HG03439 (cell line): Measurements from ENCODE around the gene HCAR1.
A peak's percentile ranks its signal among the peaks of the same experiment; 100 is the strongest.
"Not testable (repeated sequence)": the region's sequence is repeated elsewhere in the genome, so short reads cannot be mapped to it uniquely, and the experiment has no call there.

Experiments
- ATAC-seq: cut with Tn5 transposase; IDR thresholded peaks from one replicate; pipeline ENCODE4 v1.9.1; 2021; ENCODE audit warnings: mild to moderate bottlenecking, moderate library complexity; ENCODE audit not compliant: unreplicated experiment

HCAR1 gene, protein sequence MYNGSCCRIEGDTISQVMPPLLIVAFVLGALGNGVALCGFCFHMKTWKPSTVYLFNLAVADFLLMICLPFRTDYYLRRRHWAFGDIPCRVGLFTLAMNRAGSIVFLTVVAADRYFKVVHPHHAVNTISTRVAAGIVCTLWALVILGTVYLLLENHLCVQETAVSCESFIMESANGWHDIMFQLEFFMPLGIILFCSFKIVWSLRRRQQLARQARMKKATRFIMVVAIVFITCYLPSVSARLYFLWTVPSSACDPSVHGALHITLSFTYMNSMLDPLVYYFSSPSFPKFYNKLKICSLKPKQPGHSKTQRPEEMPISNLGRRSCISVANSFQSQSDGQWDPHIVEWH

GRCh38 chr12:122730215-122731014 is at the start of gene HCAR1:
TSS of gene HCAR1 (minus strand) at chr12:122730844. CDS start at chr12:122730339, 505 bp downstream.
- ATAC-seq: no peak

DNA sequence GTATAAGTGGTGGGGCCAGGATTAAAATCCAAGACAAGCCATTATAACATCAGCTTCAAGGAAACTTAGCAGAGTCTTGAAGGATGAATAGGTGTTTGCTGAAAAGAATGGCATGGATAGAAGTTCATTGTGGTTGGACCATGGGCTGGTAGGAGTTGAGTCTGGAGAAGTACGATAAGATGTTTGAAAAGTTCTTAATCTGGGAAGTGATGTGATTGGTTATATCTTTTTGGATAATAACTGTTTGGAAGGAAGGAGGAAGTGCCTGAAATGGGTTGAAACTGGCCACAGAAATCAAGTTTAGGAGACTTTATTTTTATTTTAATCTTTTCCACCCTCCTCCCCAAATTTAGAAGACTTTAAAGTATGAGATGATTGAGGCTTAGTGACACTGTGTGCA is 26.9 kb upstream of the HCAR1 start:
- no peak for ATAC-seq

GRCh38 chr12:122754790-122755189 is 24.1 kb upstream of the HCAR1 start:
- no peak for ATAC-seq

DNA sequence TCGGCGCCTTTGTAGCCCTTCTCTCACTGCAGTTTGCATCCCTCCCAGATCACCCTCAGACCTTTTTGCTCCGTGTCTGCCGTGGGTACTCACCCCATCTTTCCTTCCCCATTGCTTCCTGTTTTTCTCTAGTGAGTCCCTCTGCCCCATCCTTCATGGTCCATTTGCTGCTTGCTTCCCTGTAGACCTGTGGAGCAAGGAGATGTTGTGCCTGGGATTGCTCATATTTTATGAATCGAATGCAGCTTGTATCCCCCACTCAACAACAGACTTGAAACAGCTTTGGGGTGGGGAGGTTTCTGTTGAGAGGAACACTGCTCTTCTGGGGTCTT is 22.6 kb upstream of the HCAR1 start:
- no peak for ATAC-seq

DNA sequence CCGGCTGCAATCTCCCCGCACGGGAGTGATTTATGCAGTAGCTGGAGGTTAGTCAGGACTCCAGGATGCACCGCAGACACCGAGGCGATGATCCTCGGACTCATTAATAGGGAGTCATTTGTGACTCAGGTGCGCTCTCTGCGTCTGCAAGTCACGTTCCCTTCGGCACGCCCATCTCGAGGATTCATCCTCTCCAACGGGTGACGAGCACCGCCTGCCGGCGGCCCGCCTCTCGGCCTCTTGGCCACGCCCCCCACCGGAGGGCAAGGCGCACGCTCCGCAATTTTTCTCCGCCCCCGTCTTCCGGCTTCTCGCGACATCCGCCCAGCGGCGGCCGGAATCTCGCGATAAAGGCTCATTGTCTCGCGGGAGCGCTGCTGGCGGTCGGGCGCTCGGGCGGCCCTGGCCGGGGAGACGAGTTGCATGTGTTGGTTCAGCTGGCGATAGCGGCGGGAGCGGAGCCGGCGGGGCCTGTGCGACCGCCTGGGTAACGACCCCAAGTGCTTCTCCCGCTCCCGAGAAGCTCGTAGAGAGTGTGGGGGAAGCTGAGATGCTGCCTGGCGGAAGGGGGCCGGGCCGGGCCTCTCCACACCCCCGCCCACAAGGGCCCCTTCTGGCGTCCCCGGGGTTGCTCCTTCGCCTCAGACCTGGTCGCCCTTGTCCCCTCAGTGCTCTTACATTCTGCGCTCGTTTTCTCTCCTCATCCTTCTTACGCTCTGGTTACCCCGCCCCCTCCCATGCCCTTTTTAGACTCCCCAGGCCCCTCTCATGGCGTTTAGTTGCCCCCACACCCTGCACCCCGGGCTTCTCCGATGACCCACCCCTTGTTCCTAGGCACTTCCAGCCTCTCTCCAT is 22.0 kb upstream of the HCAR1 start, which contains the start of gene DENR:
Gene DENR, plus strand, starts transcription at position 361 of the 855 bp plus-strand sequence. CDS start 878 bp downstream, outside the sequence.
- peak; percentile 96 for ATAC-seq

DNA sequence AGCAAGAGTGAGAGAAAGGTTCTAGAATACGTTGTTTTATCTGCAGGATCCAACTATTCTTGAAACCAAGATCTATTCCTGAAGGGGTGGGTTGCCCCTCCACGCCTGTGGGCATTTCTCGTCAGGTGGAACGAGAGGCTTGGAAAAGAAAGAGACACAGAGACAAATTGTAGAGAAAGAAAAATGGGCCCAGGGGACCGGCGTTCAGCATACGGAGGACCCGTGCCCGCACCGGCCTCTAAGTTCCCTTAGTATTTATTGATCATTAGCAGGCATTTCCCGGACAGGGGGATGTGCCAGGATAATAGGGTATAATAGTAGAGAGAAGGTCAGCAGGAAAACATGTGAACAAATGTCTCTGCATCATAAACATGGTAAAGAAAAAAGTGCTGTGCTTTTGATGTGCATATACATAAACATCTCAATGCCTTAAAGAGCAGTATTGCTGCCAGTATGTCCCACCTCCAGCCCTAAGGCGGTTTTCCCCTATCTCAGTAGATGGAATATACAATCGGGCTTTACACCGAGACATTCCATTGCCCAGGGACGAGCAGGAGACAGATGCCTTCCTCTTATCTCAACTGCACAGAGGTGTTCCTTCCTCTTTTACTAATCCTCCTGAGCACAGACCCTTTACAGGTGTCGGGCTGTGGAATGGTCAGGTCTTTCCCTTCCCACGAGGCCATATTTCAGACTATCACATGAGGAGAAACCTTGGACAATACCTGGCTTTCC is 20.3 kb upstream of the HCAR1 start:
- ATAC-seq: not testable (repeated sequence)

DNA sequence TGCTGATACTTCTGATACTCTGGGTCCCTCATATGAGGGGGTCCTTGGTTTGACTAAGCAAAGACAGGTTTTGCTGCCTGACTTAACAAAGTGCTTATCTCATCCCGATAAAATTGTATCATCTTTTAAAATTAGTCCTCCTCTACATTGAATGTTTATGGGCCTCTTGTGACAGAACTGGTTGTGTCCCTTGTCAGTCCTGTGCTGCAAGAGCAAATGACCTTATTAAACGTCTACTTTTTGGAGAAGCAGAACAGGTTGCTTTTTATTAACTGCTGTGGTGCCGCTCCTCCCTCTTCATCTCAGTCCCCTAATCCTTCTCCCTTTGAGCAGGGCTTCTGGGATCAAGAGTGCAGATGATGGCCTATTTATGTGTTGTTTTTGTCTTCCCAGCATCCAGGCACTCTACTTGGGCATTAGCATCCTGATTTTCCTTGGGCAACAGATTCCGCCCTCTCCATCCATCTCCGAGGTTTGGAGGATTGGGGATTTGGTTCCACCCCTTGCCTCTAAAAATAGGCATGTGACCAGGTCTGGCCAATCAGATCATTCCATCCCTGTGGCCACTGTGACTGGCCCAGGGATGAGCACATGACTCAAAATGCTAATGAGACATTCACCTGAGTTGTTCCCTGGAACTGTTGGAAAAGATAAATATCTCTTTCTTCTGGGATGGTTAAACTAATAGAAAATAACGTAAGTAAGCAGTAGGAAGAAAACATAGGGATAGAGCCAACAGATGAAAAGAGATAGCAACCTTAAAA is 19.1 kb upstream of the HCAR1 start:
- no peak for ATAC-seq

- ATAC-seq: no peak
These were observed 16.8 kb upstream of the HCAR1 start for GRCh38 chr12:122747224-122748135.

DNA sequence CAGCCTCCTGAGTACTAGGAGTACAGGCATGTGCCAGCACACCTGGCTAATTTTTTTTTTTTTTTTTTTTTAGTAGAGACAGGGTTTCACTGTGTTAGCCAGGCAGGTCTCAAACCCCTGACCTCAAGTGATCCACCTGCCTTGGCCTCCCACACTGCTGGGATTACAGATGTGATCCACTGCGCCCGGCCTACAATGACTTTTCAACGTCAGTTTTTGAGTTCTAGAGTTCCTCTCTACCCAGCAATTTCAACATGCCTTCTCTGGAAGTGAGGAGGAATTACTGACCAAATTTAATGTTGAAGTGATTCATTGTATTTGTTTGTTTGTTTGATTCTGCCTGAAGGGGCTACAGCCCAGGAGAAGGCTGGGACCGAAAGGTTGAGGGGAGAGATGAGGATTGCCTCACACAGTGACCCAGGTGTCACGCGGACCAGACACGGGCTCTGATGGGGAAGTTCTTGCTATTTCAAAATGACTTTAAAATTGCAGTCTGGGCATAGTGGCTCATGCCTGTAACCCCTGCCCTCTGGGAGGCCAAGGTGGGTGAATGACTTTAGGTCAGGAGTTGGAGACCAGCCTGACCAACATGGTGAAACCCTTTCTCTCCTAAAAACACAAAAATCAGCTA is 13.4 kb upstream of the HCAR1 start:
- no peak for ATAC-seq

- ATAC-seq: no peak
These were observed 9.7 kb upstream of the HCAR1 start for GRCh38 chr12:122740351-122740750.

DNA sequence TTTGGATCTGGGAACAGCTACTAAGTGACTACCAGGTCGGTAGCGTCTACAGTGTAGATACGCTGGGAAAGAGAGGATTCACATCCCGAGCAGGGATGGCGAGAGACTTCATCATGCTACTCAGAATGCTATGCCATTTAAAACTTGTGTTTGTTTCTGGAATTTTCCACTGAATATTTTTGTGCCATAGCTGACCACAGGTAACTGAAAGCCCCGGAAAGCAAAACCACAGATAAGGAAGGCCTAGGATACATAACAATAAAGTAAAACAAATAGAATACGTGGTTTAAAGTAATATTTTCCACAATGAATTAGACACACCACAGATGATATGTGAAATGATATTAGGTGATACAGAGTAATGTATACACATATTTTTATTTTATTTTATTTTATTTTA is 7.9 kb upstream of the HCAR1 start:
- ATAC-seq: no peak

GRCh38 chr12:122732611-122733010 is 2.0 kb upstream of the HCAR1 start:
- ATAC-seq: no peak

GRCh38 chr12:122732170-122732569 is 1.5 kb upstream of the HCAR1 start:
- no peak for ATAC-seq

- no peak for ATAC-seq
These were observed 945 bp downstream of the HCAR1 start for GRCh38 chr12:122729583-122730214.

DNA sequence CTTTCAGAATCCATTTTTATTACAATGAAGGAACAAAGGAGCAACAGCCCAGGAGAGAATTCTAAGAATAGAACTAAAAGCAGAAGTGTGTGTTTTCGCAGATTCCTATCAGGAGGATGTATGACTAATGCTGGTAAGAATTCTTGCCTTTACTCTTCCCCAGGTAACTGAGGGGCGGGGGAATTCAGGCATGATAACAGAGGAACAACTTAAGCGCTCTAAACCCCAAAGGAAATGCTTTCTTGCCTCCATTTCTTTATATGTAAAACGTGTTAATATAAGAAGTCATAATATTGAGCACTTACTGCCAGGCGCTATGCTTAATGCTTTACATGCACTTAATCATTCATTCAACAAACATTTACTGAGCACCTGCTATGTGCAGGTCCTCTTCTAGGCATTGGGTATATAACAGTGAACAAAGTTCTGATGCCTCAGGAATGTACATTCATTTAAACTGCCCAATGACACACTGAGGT is 4.5 kb downstream of the HCAR1 start:
- no peak for ATAC-seq

DNA sequence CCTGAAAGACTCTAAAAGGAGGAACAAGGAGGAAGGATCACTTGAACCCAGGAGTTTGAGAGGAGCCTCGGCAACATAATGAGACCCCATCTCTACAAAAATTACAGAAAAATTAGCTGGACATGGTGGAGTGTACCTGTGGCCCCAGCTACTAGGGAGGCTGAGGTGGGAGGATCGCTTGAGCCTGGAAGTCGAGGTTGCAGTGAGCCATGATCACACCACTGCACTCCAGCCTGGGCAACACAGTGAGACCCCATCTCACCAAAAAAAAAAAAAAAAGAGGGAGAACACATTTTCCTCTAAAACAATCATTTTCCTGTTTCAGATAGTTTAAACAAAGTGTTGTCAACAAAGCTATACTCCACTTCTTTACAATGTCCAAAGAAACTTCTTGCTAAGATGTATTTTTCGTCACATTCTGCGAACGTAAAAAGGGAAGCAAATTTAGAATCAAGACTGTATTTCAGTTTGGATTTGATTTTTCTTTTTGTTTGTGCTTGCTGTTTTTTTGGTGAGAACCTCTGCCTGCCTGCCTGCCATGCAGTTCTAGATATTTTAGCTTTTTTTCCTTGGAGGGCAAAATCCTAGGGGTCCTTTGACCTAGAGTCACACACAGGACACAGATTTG is 5.1 kb downstream of the HCAR1 start:
- ATAC-seq: no peak

DNA sequence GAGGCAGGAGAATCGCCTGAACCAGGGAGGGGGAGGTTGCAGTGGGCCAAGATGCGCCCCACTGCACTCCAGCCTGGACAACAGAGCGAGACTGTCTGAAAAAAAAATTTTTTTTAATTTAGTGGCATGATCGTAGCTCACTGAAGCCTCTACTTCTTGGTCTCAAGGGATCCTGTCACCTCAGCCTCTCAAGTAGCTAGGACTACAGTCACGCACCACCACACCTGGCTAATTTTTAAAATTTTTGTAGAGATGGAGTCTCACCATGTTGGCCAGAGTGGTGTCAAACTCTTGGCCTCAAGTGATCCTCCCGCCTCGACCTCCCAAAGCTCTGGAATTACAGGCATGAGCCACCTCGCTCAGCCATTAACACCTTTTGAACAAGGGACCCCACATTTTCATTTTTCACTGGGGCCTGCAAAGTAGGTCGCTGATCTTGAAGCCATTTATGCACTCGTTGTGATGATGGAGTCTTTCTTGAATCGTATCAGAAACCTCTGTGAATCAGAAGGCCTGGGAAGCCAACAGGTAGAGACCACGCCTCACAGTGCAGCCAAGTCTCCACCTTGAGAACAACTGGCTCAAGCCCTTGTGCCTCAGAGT is 5.9 kb downstream of the HCAR1 start:
- ATAC-seq: no peak
